BE2C (cell line): ENCODE data around the gene ADIG.

ENCODE experiments used
- DNase-seq: peaks from one replicate; pipeline ENCODE4 v3.0.0-alpha.2; 2020
- H3K27me3 ChIP-seq: fragments of 250-450 bp; sonication (Bioruptor Pico); 2 replicates; pipeline ENCODE4 v1.5.1; 2020; ENCODE audit warnings: mild to moderate bottlenecking
- H3K36me3 ChIP-seq: fragments of 250-450 bp; sonication (Bioruptor Pico); 2 replicates; pipeline ENCODE4 v1.5.1; 2020; ENCODE audit warnings: mild to moderate bottlenecking
- H3K4me1 ChIP-seq: fragments of 250-450 bp; sonication (Bioruptor Pico); 2 replicates; pipeline ENCODE4 v1.5.1; 2020
- H3K4me3 ChIP-seq: 2 replicates; pipeline ENCODE4 v1.5.1; 2011; ENCODE audit warnings: low read depth, low read length
- H3K9me3 ChIP-seq: fragments of 250-450 bp; sonication (Bioruptor Pico); 2 replicates; pipeline ENCODE4 v1.5.1; 2020
- CTCF ChIP-seq: IDR thresholded peaks from 2 replicates; pipeline ENCODE4 v1.5.1; 2012; ENCODE audit warnings: mild to moderate bottlenecking, low read depth, low read length

The ADIG gene

GRCh38 chr20:38554986-38555385, 26.0 kb upstream of the ADIG start:
- no peak overlapping the region for H3K4me3 ChIP-seq
- H3K9me3 ChIP-seq, result no peaks in the 10 kb centered on the region
- no peak for DNase-seq
- no peak for TF ChIP-seq CTCF
- H3K27me3 ChIP-seq, result no peaks in the 10 kb centered on the region
- H3K36me3 ChIP-seq, result peaks cover 79% of the 10 kb centered on the region
- no peaks in the 10 kb centered on the region for H3K4me1 ChIP-seq

- H3K4me3 ChIP-seq, result no peak overlapping the region
- H3K36me3 ChIP-seq, result peaks cover 82% of the 10 kb centered on the region
- H3K27me3 ChIP-seq, result no peaks in the 10 kb centered on the region
- H3K9me3 ChIP-seq, result no peaks in the 10 kb centered on the region
- H3K4me1 ChIP-seq, result no peaks in the 10 kb centered on the region
- TF ChIP-seq CTCF, result no peak
- DNase-seq, result no peak
Measured at GRCh38 chr20:38555395-38555794, 25.6 kb upstream of the ADIG start.

GRCh38 chr20:38557174-38557573, 23.8 kb upstream of the ADIG start:
- H3K36me3 ChIP-seq, result peaks cover 64% of the 10 kb centered on the region
- DNase-seq, result no peak
- TF ChIP-seq CTCF, result no peak
- H3K9me3 ChIP-seq, result no peaks in the 10 kb centered on the region
- no peak overlapping the region for H3K4me3 ChIP-seq
- H3K27me3 ChIP-seq, result no peaks in the 10 kb centered on the region
- H3K4me1 ChIP-seq, result no peaks in the 10 kb centered on the region

GRCh38 chr20:38558596-38559360, 22.2 kb upstream of the ADIG start:
- H3K9me3 ChIP-seq, result no peaks in the 10 kb centered on the region
- no peaks in the 10 kb centered on the region for H3K27me3 ChIP-seq
- no peaks in the 10 kb centered on the region for H3K4me1 ChIP-seq
- no peak overlapping the region for H3K4me3 ChIP-seq
- TF ChIP-seq CTCF, result no peak
- H3K36me3 ChIP-seq, result peaks cover 52% of the 10 kb centered on the region
- no peak for DNase-seq

GRCh38 chr20:38559764-38560163, 21.2 kb upstream of the ADIG start:
- Histone ChIP-seq H3K4me1 (no peaks in the 10 kb centered on the region), H3K36me3 (peaks cover 42% of the 10 kb centered on the region), H3K27me3 (no peaks in the 10 kb centered on the region), H3K9me3 (no peaks in the 10 kb centered on the region), H3K4me3 (no peak overlapping the region)
- no peak for DNase-seq
- TF ChIP-seq CTCF, result no peak

- no peaks in the 10 kb centered on the region for H3K9me3 ChIP-seq
- H3K36me3 ChIP-seq, result peaks cover 10% of the 10 kb centered on the region
- no peak overlapping the region for H3K4me3 ChIP-seq
- no peak for TF ChIP-seq CTCF
- H3K4me1 ChIP-seq, result no peaks in the 10 kb centered on the region
- no peak for DNase-seq
- no peaks in the 10 kb centered on the region for H3K27me3 ChIP-seq
Measured at GRCh38 chr20:38563802-38564431, 17.1 kb upstream of the ADIG start.
